Embryonic facial prominence (tissue), 1 donor: ENCODE results near the gene PRAF2.

ENCODE experiments used
- DNase-seq: peaks from one replicate; pipeline ENCODE4 v3.0.0-alpha.2; 2016; ENCODE audit errors: extremely low spot score

The PRAF2 gene

GRCh38 chrX:49072712-49073095, 1.1 kb downstream of the PRAF2 start:
- no peak for DNase-seq

DNA sequence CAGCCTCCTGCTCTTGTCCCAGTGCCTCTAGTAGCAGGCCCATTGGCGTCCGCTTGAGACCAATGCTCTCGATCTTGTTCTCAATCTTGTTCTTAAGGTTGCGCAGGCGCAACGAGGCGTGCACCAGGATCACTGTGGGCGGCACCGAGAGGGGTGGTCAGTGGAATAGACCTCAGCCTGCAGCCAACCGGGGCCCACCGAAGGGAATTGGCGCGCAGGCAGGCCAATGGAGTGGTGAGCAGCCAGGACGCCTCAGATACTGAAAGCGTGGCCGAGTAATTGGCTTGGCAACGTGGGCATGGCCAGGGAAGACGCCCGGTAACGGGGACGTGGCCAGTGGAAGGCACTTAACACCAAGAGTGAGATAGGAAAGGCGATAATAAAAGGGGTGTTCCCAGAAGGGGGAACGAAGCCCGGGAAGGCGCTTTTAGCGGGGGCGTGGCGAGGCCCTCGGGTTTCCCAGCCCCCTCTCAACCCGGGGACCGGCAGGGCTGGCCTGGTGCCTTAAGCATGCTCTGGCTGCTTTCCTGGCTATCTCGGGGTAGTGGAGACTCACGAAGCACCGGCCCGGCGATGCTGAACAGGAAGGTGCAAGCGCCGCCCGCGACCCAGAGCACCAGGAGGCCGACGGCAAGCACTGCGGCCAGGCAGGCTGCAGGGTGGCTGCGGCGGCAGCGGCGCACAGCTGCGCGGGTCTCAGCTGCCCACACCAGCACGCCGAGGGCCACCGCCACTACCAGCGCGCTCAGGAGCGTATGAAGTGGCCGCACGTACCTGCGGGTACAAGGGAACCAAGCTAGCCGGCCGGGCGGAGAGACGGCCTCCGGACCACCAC, 1.7 kb downstream of the PRAF2 start:
- DNase-seq, result no peak

- no peak for DNase-seq
These were observed 2.8 kb downstream of the PRAF2 start for GRCh38 chrX:49070988-49071387.

DNA sequence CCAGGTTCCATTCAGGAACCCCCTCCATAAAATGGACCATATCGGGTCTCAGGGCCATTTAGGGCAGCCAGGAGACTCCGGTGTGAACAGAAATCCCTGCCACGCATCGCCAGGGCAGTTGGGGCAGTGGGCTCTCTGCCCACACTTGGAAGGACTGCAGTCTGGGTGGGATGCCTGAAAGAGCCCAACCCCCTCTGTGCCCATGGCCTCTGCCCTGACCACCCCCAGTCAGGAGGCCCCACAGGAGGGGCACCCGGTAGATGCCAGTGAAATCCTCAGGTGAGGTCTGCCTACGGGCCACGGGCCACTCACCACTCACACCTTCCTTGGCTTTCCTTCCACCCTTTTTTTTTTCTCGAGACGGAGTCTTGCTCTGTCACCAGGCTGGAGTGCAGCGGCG, 4.8 kb downstream of the PRAF2 start:
- no peak for DNase-seq

DNA sequence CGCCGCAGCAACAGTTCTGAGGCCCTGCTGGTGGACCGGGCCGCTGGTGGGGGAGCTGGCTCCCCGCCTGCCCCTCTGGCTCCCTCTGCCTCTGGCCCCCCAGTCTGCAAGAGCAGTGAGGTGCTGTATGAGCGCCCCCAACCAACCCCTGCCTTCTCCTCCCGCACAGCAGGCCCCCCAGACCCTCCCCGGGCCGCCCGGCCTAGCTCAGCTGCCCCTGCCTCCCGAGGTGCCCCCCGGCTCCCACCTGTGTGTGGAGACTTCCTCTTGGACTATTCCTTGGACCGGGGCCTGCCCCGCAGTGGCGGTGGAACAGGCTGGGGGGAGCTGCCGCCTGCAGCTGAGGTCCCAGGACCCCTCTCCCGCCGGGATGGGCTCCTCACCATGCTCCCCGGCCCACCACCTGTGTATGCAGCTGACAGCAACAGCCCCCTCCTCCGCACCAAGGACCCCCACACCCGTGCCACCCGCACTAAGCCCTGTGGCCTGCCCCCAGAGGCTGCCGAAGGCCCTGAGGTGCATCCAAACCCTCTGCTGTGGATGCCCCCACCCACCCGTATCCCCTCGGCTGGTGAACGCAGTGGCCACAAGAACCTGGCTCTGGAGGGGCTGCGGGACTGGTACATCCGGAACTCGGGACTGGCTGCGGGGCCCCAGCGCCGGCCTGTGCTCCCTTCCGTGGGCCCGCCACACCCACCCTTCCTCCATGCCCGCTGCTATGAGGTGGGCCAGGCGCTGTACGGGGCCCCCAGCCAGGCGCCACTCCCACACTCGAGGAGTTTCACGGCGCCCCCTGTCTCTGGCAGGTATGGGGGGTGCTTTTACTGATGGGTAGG, 6.3 kb downstream of the PRAF2 start:
- DNase-seq, result no peak

GRCh38 chrX:49066690-49067089, 7.1 kb downstream of the PRAF2 start:
- no peak for DNase-seq

GRCh38 chrX:49066278-49066677, 7.5 kb downstream of the PRAF2 start:
- no peak for DNase-seq

GRCh38 chrX:49064735-49065134, 9.1 kb downstream of the PRAF2 start:
- DNase-seq, result no peak

GRCh38 chrX:49064303-49064702, 9.5 kb downstream of the PRAF2 start:
- DNase-seq, result no peak

DNA sequence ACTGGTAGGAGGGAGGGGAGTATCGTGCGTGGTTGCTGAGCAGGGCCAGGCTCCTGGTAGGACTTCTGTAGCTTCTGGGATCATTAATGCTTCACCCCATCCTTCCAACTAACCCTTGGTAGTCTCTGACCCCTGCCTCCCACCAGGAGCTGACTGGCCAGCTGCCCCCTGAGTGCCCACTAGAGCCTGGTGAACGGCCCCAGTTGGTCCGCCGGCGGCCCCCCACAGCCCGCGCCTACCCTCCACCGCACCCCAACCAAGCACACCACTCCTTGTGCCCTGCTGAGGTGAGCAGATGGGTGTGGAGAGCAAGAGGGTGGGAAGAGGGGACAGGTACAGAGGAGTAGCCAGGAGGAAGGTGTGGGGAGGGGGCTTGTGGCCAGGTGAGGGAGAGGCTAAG, 10.1 kb downstream of the PRAF2 start:
- no peak for DNase-seq

- no peak for DNase-seq
These were observed 11.9 kb downstream of the PRAF2 start for GRCh38 chrX:49061916-49062315.

- DNase-seq, result no peak
These were observed 12.3 kb downstream of the PRAF2 start for GRCh38 chrX:49061490-49061889.

DNA sequence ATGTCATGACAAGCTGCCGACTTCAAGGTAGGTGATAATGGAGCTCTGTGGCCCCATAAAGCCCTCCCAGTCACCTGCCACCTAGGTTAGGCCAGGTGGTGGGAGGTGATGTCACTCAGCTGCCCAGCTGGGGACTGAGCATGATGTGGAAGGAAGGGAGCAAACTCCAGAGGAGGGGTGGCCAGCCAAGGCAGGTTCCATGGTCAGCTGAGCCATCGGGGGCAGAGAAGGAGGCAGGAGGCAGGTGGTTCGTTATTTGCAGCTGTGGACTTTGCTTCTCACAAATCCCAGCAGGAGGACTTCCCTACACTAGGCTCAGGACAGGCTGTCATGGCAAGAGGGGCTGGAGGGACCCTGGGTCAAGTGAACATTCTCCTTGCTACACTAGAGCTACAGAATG, 12.9 kb downstream of the PRAF2 start:
- no peak for DNase-seq

DNA sequence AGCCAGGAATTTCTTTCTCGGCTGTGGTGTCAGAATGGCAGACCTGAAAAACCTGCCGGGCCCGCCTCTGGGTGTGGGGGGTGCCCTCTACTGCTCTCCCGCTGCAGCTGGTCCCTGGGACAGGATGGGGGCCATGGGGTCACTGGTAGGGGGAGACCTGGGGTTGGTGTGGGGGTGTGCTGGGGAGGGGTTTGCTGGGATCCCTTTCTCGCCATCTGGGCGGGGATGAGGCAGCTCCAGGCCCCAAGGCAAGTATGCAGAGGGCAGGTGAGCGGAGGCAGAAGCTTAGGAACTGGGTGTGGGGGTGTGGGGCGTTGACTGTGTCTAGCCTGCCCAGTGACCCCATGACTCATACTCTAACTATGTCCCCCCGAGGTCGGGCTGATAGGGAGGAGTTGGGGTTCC, 14.1 kb downstream of the PRAF2 start:
- DNase-seq, result no peak

DNA sequence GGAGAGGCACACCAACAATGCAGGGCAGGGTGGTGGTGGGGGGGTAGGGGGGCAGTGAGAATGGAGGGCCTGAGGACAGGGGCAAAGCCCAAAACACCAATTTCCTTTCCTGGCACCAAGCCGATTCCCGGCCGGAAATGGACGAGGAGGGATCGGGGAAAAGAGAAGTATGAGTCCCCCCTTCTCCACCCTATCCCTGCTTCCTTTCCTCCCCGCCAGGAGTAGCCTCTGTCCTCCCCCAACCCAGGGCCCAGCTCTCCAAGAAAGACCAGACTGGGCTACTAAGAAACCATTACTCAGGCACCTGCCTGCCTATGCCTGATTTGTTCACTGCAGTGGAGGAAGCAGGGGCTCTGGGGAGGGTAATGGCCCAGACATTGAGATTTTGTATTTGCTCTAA, 14.6 kb downstream of the PRAF2 start:
- no peak for DNase-seq

DNA sequence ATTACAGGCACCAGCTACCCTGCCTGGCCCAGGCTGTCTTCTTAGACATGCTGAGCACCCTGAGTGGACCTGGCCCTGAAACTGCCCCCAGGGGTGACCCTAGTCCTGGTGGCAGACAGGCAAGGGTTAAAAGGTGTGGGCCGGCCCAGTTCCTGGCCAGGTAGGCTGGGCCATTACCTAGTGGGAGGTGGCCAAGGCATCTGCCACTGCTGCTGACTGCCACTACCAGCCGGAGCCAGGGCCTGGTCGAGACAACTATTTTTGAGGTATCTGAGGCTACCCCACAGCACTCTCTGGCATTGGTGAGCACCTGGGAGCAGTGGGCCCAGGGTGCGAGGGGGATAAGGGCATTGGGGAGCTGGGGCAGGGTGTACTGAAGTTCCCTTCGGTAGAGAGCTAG, 15.0 kb downstream of the PRAF2 start, which contains the start of gene CCDC120:
CCDC120 (plus strand) TSS at position 206 of the 400 bp plus-strand sequence. CDS start 3,043 bp downstream, outside the sequence.
- DNase-seq, result no peak

DNA sequence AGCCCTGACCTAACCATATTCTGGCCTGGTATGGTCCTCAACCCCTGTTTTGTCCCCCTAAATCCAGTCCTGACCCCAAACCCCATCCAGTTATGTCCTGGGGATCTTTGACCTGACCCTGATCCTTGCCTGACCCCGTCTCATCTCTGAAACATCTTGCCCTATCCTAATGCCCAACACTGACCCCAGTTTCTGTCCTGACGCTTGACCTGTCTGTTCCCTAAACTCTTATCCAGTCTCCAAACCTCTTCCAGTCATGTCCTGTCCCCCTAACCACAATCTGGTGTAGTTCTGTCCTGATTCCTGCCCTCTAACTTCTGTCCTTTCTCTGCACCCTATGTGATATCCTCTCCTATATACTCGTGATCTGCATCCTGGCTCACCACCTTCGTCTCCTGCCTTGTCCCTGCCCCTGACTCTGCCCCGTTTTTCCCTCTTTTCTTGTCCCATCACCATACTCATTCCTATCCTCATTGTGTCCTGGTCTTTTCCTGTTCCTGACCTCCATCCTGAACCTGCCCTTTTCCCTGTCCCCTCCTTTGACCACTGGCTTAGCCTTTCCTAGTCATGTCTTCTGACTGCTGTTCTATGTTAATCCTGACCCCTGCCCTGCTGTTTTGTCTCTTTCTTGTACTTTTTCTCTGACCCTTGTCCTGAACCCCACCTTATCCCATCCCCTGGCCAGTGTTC, 19.6 kb downstream of the PRAF2 start:
- no peak for DNase-seq

DNA sequence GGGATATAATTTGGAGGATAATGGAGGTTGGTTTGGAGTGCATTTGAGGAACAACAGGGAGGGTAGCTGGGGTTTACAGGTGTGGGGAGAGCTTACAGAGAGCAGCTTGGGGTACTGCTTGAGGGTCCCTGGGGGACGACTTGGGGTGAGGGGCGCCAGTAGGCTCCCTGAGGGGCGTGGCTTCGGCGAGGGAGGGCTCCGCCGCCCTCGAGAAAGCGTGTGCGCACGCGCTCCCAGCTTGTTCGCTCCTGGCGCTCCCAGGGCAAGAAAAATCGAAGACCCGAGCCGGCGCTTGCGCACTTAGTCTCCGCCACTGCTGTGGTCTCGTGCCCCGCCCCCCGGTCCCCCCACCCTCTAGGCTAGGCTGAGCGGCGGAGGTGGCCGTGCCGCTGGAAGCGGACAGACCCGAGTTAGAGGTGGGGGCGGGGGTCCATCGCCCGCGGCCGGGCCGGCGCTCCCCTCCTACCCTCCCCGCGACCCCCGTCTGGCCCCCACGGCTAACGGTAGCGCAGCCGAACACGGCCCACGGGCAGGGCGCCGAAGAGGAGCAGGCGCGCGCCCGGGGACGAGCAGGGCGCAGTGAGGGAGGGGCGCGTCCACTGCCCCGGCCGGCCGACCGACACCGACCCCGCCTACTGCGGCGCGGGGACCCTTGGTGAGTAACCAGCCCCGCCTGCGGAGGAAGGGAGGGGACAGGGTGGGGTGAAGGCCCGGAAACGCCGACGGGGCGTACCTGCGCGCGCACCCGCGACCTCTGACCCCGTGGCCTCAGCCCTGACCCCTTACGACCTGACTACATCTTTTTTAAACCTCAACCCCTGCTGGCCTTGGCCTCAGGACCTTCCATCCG, 20.4 kb downstream of the PRAF2 start:
- peak; percentile 38 for DNase-seq

GRCh38 chrX:49043987-49044281, 29.9 kb downstream of the PRAF2 start:
- DNase-seq, result no peak

GRCh38 chrX:49043220-49043986, 30.4 kb downstream of the PRAF2 start, which contains the start of gene TFE3:
TSS of gene TFE3 (minus strand) at chrX:49043357. CDS start at chrX:49043226, 131 bp downstream.
- peak; percentile 95 for DNase-seq
